Measurements from ENCODE around the gene DUSP16. TPM values are rescaled to one million over a fixed set of nuclear protein-coding genes. Genes with fewer than 3 reads are reported as not detected.
"Not testable (repeated sequence)": the region's sequence is repeated elsewhere in the genome, so short reads cannot be mapped to it uniquely, and the experiment has no call there.

The DUSP16 gene
- total RNA-seq, 1 donor = 2.4 TPM

DNA sequence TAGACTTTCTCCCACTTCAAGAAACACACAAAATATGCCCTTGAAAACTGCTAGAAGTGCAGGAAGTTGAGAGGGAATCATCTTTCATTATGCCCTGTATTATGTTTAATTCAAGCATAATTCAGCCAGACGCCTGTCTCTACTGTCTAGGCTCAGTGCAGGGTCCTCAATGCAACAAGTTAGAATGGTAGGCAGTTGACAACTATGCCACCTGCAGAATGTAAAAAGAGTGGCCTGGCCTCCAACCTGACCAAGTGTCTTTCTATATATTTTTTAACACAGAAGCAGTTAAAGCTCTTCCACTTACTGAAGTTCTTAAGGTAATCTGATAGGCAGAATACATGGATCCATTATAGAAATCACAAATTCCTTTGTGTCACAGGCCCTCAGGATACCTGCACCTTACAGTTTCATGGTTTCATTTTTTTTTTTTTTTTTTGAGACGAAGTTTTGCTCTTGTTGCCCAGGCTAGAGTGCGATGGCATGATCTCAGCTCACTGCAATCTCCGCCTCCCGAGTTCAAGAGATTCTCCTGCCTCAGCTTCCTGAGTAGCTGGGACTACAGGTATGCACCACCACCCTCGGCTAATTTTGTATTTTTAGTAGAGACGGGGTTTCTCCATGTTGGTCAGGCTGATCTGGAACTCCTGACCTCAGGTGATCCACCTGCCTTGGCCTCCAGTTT, 60.4 kb downstream of the DUSP16 start:
- not testable (repeated sequence) for DNase-seq (ENCODE audit: low read depth in 2 of 3, low spot score in 2 of 3)

- DNase-seq (ENCODE audit: low read depth in 2 of 3, low spot score in 2 of 3) = no peak
Measured at GRCh38 chr12:12501121-12501520, 61.5 kb downstream of the DUSP16 start.

- no peak for DNase-seq (ENCODE audit: low read depth in 2 of 3, low spot score in 2 of 3)
Measured at GRCh38 chr12:12499909-12500604, 62.6 kb downstream of the DUSP16 start.

- no peak for DNase-seq (ENCODE audit: low read depth in 2 of 3, low spot score in 2 of 3)
Measured at GRCh38 chr12:12498210-12498609, 64.5 kb downstream of the DUSP16 start.

DNA sequence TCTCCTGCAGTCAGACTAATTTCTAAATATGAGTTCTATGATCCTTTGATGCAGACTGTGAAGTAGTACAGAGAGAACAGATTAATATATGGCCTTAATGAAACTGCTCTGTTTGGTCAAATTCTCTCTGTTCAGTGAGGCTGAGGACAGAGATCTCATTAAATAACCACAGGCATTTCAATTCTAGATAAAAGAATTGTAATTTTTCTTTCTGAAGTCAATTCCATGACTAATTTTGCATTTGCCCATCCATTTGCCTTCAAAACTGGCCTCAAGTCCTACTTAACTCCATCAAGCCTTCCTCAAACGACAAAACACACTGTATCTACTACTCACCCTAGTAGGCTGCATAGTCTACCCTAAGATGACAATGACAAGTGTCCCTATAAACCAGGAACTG, 67.1 kb downstream of the DUSP16 start:
- DNase-seq (ENCODE audit: low read depth in 2 of 3, low spot score in 2 of 3) = no peak

DNA sequence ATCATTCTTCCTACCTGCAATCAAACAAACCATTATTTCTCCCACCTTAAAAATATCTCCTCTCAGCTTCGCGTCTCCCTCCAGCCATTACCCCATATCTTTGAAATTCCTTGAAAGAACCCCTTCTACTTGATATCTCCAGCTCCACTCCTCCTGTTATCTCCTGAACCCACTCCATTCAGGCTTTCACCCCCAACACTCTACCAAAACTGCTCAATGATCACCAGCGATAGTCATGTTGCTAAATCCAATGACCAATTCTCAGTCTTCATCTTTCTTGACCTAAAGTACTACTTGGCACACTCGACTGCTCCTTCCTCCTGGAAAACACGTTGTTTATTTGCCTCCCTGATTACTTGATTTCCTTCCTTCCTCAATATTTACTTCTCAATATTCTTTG, 70.1 kb downstream of the DUSP16 start:
- DNase-seq (ENCODE audit: low read depth in 2 of 3, low spot score in 2 of 3) = no peak

DNA sequence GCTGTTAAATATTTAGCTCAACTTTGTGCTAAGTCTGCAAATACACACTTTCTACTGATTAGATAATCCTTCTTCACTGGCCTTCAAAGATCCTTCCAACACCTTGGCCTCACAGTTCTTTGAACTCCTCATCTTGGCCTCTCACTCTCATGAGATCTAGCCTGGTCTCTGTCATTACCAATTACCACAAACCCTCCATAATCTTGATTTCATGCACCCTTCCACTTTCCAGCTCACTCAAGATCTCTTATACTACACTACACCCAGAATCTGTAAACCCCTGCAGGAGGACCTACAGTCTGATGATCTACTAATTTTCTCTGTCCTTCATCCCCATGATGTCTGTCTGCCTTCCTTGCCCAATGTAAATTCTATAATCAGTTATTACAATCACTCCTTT, 71.1 kb downstream of the DUSP16 start:
- DNase-seq (ENCODE audit: low read depth in 2 of 3, low spot score in 2 of 3) = no peak

DNA sequence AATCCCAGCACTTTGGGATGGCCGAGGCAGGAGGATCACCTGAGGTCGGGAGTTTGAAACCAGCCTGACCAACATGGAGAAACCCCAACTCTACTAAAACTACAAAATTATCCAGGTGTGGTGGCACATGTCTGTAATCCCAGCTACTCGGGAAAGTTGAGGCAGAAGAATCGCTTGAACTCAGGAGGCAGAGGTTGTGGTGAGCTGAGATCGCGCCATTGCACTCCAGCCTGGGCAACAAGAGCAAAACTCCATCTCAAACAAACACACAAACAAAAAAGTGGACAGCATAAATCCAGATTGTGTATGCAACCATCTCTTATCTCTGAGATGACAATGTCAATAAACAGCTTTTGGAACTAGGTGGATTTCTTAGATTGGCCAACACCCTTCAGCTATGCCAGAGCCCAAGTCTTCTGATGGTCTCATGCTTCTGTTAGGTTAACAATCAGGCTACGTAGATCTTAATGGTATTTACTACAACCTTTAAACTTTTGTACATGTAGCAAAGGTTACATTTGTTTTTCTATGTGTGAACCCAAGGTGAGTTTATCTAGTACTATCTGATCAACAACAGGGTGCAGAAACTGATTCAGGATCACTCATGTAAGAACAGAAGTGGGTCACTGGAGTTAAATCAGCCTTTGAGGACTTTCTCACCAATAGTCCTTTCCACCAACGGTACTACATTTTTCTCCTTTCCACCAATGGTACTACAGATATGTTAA, 73.7 kb downstream of the DUSP16 start:
- no peak for DNase-seq (ENCODE audit: low read depth in 2 of 3, low spot score in 2 of 3)

GRCh38 chr12:12488296-12488695, 74.4 kb downstream of the DUSP16 start:
- no peak for DNase-seq (ENCODE audit: low read depth in 2 of 3, low spot score in 2 of 3)

DNA sequence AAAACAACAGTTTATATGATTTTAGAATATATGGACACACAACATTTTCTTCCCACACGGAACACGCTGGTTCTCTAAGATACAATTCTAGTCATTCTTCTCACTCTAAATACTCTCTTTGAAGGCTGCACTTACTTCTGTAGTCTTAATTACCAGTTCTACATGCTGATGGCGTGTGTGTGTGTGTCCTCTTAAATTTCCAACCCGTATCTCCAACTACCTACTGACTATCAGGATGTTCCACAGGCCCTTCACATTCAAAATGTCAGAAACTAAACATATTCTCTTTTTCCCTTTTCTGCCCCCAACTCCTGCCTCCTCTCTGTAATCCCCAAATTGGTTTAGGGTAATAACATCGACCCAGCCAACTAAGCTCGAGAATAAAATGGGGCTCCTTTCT, 75.2 kb downstream of the DUSP16 start:
- DNase-seq (ENCODE audit: low read depth in 2 of 3, low spot score in 2 of 3) = no peak

DNA sequence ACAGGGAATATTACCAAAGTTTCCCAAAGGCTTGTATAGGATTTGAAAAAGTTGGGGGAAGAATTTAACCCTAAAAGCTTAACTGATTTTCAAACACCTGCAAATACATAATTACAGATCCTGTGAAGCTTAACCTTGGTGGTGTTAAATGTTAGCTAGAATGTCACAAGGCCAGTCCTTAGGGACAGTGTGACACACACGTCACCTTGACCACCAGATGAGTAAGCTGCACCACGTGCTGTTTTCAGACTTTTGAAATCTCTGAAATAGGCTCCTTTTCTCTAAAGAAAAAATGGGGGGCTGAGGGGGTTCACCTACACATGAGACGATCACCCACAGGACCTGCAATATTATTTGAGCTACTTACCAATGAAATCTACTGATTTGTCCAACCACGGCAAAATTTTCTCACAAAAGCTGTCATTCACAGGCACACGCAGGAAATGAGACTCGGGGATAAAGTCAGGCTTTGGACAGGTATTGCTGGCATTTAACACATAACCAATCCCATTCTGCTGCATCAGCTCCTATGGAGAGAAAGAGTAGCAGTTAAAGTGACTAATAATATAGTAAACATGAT, 75.9 kb downstream of the DUSP16 start:
- DNase-seq (ENCODE audit: low read depth in 2 of 3, low spot score in 2 of 3) = no peak

DNA sequence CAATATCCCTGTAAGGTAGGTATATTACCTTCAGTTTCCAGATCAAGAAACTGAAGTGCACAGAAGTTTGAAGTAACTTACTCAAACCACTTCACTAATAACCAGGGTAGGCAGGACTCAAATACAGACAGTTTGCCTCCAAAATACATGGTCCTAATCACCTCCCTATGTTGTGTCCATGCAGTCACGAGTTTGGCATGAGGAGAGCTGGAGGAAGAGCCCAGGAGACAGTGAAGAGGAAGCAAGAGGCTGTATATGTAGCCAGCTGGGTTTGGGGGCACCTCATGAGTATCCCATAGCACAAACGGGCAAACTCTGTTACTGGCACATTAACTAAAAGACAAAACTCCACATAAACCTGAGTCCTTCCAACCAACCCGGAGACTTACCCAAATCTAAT, 79.2 kb downstream of the DUSP16 start:
- DNase-seq (ENCODE audit: low read depth in 2 of 3, low spot score in 2 of 3) = no peak

DNA sequence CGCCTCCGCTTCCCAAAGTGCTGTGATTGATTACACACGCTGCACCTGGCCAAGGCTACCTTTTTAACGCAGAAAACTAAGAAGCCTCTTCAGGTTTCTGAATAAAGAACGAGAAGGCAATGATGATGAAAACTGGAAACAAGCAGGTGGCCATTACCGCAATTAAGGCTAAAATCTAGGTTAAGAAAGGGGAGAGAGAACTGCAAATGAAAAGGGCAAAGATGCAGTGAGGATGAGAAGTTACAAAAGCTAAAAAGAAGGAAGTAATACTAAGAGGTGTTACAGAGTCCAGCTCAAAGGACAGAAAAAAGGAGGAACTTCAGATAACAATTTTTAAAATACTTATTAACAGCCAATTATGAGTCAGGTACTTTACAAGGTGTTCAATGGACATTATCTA, 79.7 kb downstream of the DUSP16 start:
- peak in 1 of 3 donors; percentile 10 for DNase-seq (ENCODE audit: low read depth in 2 of 3, low spot score in 2 of 3)

DNA sequence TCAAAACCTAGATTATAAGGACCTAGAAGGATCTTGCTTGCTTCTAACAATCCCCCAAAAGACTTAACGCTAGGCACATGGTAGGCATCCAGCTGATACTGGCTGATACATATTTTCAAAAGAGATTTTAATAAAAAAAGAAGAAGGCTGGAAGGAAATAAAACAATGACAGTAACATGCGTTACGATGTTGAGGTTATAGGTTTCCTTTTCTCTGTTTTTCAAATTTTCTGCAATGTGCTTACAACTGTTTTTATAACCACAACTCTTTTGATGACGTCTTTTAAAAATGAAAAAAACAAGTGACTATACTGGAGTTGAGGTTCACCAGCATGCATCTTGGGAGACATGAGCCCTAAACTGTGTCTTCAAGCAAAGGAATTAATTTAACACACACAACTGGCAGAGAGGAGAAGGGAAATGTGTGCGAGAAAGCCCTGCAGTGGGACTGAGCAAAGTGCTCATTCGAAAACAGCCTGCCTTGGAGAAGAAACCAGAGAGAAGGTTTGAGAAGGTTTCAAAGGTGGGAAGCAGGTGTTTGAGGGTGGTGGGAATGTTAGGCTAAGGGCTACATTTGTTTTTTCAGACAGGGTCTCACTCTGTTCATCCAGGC, 80.4 kb downstream of the DUSP16 start:
- DNase-seq (ENCODE audit: low read depth in 2 of 3, low spot score in 2 of 3) = peak in 1 of 3 donors; percentile 60

- peak in 2 of 3 donors; percentile 22 to 69 for DNase-seq (ENCODE audit: low read depth in 2 of 3, low spot score in 2 of 3)
Measured at GRCh38 chr12:12481631-12482030, 81.0 kb downstream of the DUSP16 start.

DNA sequence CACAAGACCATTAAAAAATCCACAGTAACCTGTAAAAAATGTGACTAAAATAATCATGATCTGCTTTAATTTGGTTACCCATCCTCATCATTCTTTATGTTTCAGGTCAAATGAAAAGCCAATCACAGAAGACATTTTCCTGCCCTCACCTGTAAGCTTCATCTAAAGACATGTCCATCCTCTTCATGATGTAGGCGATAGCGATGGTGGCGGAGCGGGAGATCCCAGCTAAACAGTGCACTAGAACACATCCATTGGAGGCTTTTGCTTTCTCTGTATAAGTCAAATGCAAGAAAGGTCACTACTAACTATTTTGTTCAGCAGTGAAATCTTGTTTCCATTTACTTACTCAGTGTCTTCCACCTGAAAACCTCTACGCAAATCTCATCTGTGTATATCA, 82.6 kb downstream of the DUSP16 start:
- no peak for DNase-seq (ENCODE audit: low read depth in 2 of 3, low spot score in 2 of 3)

- DNase-seq (ENCODE audit: low read depth in 2 of 3, low spot score in 2 of 3) = no peak
Measured at GRCh38 chr12:12477532-12477890, 85.2 kb downstream of the DUSP16 start.

GRCh38 chr12:12476857-12477531, 85.7 kb downstream of the DUSP16 start:
- DNase-seq (ENCODE audit: low read depth in 2 of 3, low spot score in 2 of 3) = no peak

- no peak for DNase-seq (ENCODE audit: low read depth in 2 of 3, low spot score in 2 of 3)
Measured at GRCh38 chr12:12474931-12475795, 87.5 kb downstream of the DUSP16 start.

Data from hematopoietic multipotent progenitor cell (in vitro differentiated cells).